CD4-positive, alpha-beta memory T cell (primary cell): ENCODE measurements around the gene LLGL1. TPM values are rescaled to one million over a fixed set of nuclear protein-coding genes. Genes with fewer than 3 reads are reported as not detected.

Experiments used
- CTCF ChIA-PET: fragments of 350-600 bp; sonication (Branson Sonifier 250); formaldehyde crosslinking; loops from one replicate; lab custom pipeline; 2021; ENCODE audit warnings: inconsistent platforms; ENCODE audit not compliant: partially characterized antibody; lab: Charles Lee
- POLR2A ChIA-PET: fragments of 350-600 bp; sonication (Branson Sonifier 250); formaldehyde crosslinking; loops from one replicate; lab custom pipeline; 2021; ENCODE audit not compliant: partially characterized antibody; lab: Charles Lee
- DNase-seq, 5 donors: peaks; one replicate each; pipeline versions ENCODE4 v3.0.0 to v3.0.0-alpha.2; 2020 to 2022; ENCODE audit warnings: mixed read lengths in 1 of 5
- H3K27ac ChIP-seq: one replicate; pipeline ENCODE4 v1.7.0; 2013; ENCODE audit warnings: low read depth, low read length
- H3K27me3 ChIP-seq: 2 replicates; pipeline ENCODE4 v1.7.0; 2013; ENCODE audit warnings: mild to moderate bottlenecking, low read length, moderate library complexity; ENCODE audit not compliant: insufficient read depth
- H3K36me3 ChIP-seq: 2 replicates; pipeline ENCODE4 v1.7.0; 2013; ENCODE audit warnings: mild to moderate bottlenecking, low read length, moderate library complexity; ENCODE audit not compliant: insufficient read depth
- H3K4me1 ChIP-seq: 2 replicates; pipeline ENCODE4 v1.7.0; 2013; ENCODE audit warnings: mild to moderate bottlenecking, low read length, moderate library complexity; ENCODE audit not compliant: insufficient read depth
- H3K4me3 ChIP-seq, 2 donors: one replicate each; pipeline ENCODE4 v1.7.0; 2013; ENCODE audit warnings: low read length in 2 of 2, mild to moderate bottlenecking in 1 of 2
- H3K9me3 ChIP-seq, 2 donors: one replicate each; pipeline ENCODE4 v1.7.0; 2013; ENCODE audit warnings: low read length in 2 of 2, control low read depth in 1 of 2; ENCODE audit not compliant: control insufficient read depth in 1 of 2
- H3K27ac Mint-ChIP-seq, 7 donors: one replicate each; pipeline ENCODE4 v1.8.0; 2020 to 2021; ENCODE audit warnings: mixed read lengths in 7 of 7, mild to moderate bottlenecking in 6 of 7, inconsistent platforms in 3 of 7, moderate library complexity in 3 of 7
- H3K27me3 Mint-ChIP-seq, 2 donors: one replicate each; pipeline ENCODE4 v1.8.0; 2020 to 2021; ENCODE audit warnings: mixed read lengths in 2 of 2
- H3K36me3 Mint-ChIP-seq, 2 donors: one replicate each; pipeline ENCODE4 v1.8.0; 2020 to 2021; ENCODE audit warnings: mixed read lengths in 2 of 2, inconsistent platforms in 1 of 2, mild to moderate bottlenecking in 1 of 2
- H3K4me1 Mint-ChIP-seq, 4 donors: one replicate each; pipeline ENCODE4 v1.8.0; 2020 to 2021; ENCODE audit warnings: mixed read lengths in 4 of 4, mild to moderate bottlenecking in 1 of 4
- H3K4me3 Mint-ChIP-seq, 8 donors: one replicate each; pipeline ENCODE4 v1.8.0; 2020 to 2021; ENCODE audit warnings: mixed read lengths in 8 of 8, mild to moderate bottlenecking in 7 of 8, moderate library complexity in 6 of 8, inconsistent platforms in 3 of 8
- H3K9me3 Mint-ChIP-seq, 8 donors: one replicate each; pipeline ENCODE4 v1.8.0; 2020 to 2021; ENCODE audit warnings: mixed read lengths in 8 of 8, mild to moderate bottlenecking in 5 of 8, inconsistent platforms in 3 of 8, moderate library complexity in 1 of 8
- intact Hi-C: fragments of 100-400 bp; cut with micrococcal nuclease; formaldehyde crosslinking; loops from one replicate; pipeline ENCODE4 v1.15.1; 2023
- polyA plus RNA-seq, 2 donors: library from polyadenylated mRNA; unstranded; fragments of 300-500 nt; fragmentation: Illumina TruSeq; gene quantifications; one replicate each; pipeline ENCODE4 v1.2.3, GENCODE V29; 2021
- total RNA-seq, 2 experiments: library from RNA; stranded (reverse); gene quantifications; one replicate each; pipeline ENCODE4 v1.2.3, GENCODE V29; 2021

The LLGL1 gene
- total and polyA plus RNA-seq, 4 experiments from 2014 or later = 0.25 to 20.5 (median 10.6) TPM

DNA sequence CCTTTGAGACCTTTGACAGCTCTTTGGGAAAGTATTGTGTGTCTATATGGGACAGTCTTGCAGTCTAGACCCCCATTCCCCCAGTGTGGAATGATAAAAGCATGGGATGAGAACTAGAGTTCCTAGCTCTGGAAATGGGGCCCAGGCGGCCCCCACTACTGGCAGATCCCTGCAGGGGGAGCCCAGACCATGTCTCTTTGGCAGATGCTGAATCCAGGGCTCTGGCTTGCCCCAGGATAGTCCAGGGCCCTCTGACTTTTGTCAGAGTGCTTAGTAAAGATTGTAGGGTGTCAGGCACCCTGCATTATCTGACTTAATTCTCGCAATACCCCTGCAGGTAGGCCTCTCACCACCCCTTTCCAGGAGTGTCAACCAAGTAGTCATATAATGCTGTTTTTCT is 33.5 kb upstream of the LLGL1 start:
- H3K36me3 ChIP-seq = peaks cover 32% of the 10 kb centered on the region
- Mint-ChIP-seq H3K27me3 (no peaks in the 10 kb centered on the region), H3K4me3 (peak overlapping the region in 2 of 8 donors; percentile 43 to 54), H3K9me3 (no peaks in the 10 kb centered on the region), H3K4me1 (peaks cover 62 to 87% (median 75%) of the 10 kb centered on the region in 4 donors), H3K27ac (peak overlapping the region in 5 of 7 donors; percentile 61 to 82 (median 74)), H3K36me3 (peaks cover 27 to 72% of the 10 kb centered on the region in 2 donors)
- peaks cover 68% of the 10 kb centered on the region for H3K4me1 ChIP-seq
- no peak for DNase-seq
- CTCF ChIA-PET = interaction anchor here (0.6 to 1.5 kb wide), 4 partner anchors 9 to 84 kb away, joined by 3 to 4 read pairs (median 3); partner anchors contain the start of gene ALKBH5
- no peaks in the 10 kb centered on the region for H3K27me3 ChIP-seq
- no peak overlapping the region for H3K27ac ChIP-seq
- H3K9me3 ChIP-seq = no peaks in the 10 kb centered on the region
- H3K4me3 ChIP-seq = no peak overlapping the region
- intact Hi-C loops = no loop called here
- POLR2A ChIA-PET = interaction anchor here (4.1 kb wide), 1 partner anchor 8 kb away, joined by 25 read pairs; the partner anchor contains the start of gene ALKBH5

DNA sequence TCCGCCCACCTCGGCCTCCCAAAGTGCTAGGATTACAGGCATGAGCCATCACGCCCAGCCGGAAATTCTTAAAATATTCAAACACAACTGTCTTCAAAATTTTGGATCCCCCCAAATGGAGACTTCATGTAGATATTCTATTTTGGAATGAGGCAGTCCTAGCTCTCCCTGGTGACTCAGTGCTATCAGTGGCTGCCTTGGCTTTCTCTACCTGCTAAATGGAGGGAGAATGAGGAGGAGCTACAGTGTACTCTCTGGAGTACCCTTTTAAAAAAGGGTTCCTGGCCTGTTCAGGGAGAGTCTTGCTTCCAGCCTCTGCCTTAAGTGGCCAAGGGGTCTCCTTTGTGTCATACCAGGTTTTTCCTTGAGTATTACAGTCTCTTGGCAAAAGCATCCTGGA is 31.0 kb upstream of the LLGL1 start:
- no peaks in the 10 kb centered on the region for H3K27me3 Mint-ChIP-seq
- intact Hi-C loops = no loop called here
- H3K27ac ChIP-seq = no peak overlapping the region
- H3K36me3 Mint-ChIP-seq = peaks cover 35 to 79% of the 10 kb centered on the region in 2 donors
- H3K4me3 Mint-ChIP-seq = peak overlapping the region in 2 of 8 donors; percentile 8 to 13
- ChIA-PET POLR2A (interaction anchor here (4.1 kb wide), 1 partner anchor 11 kb away, joined by 25 read pairs; the partner anchor contains the start of gene ALKBH5), CTCF (no interaction called here)
- peaks cover 59% of the 10 kb centered on the region for H3K4me1 ChIP-seq
- H3K9me3 Mint-ChIP-seq = no peaks in the 10 kb centered on the region
- peak overlapping the region in 2 of 7 donors; percentile 41 to 48 for H3K27ac Mint-ChIP-seq
- no peaks in the 10 kb centered on the region for H3K9me3 ChIP-seq
- no peak overlapping the region for H3K4me3 ChIP-seq
- no peak for DNase-seq
- peaks cover 58 to 87% (median 73%) of the 10 kb centered on the region in 4 donors for H3K4me1 Mint-ChIP-seq
- peaks cover 45% of the 10 kb centered on the region for H3K36me3 ChIP-seq
- no peaks in the 10 kb centered on the region for H3K27me3 ChIP-seq

DNA sequence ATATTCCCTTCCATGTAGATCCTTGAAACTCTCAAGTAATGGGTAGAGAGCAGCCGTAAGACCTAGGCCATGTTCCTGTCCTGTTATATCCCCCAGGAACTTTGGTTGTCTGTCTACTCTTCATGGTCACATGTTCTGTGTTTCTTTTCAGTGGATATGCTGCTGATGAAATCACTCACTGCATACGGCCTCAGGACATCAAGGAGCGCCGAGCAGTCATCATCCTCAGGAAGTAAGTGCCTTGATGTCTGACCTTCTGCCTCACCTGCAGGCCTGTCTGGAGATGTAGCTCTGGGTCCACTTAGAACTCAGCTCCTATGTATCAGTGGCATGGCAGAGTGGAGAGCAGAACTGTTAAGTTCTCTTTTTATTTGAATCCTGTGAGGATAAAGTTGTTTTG is 30.6 kb upstream of the LLGL1 start:
- ChIA-PET CTCF (no interaction called here), POLR2A (interaction anchor here (4.1 kb wide), 1 partner anchor 11 kb away, joined by 25 read pairs; the partner anchor contains the start of gene ALKBH5)
- H3K4me3 Mint-ChIP-seq = peak overlapping the region in 2 of 8 donors; percentile 8 to 13
- H3K36me3 Mint-ChIP-seq = peaks cover 33 to 77% of the 10 kb centered on the region in 2 donors
- peak overlapping the region in 3 of 7 donors; percentile 0 to 65 (median 35) for H3K27ac Mint-ChIP-seq
- H3K9me3 Mint-ChIP-seq = no peaks in the 10 kb centered on the region
- H3K4me1 Mint-ChIP-seq = peaks cover 55 to 85% (median 71%) of the 10 kb centered on the region in 4 donors
- no peak overlapping the region for H3K27ac ChIP-seq
- no peaks in the 10 kb centered on the region for H3K27me3 ChIP-seq
- no peak for DNase-seq
- no peak overlapping the region for H3K4me3 ChIP-seq
- intact Hi-C loops = no loop called here
- H3K36me3 ChIP-seq = peaks cover 45% of the 10 kb centered on the region
- H3K4me1 ChIP-seq = peaks cover 55% of the 10 kb centered on the region
- no peaks in the 10 kb centered on the region for H3K9me3 ChIP-seq
- H3K27me3 Mint-ChIP-seq = no peaks in the 10 kb centered on the region

DNA sequence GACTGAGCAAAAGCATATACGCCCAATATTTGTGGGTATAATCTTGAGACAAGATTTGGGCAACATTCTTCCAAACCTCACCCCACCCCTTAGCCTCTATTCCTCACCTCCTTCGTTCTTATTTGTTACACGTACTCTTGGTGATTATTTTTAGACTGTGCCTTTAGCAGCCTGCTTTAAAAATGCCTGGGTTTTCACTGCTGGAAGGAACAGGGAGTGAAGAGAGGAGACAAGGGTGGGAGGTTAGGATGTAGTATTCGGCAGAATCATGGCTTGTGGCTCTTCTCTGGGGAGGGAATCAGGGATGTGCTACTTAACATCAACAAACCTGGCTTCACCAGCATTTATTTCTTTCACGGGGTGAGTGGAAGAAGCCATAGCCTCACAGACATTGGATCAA is 30.2 kb upstream of the LLGL1 start:
- peaks cover 51 to 84% (median 69%) of the 10 kb centered on the region in 4 donors for H3K4me1 Mint-ChIP-seq
- peaks cover 33 to 78% of the 10 kb centered on the region in 2 donors for H3K36me3 Mint-ChIP-seq
- Histone ChIP-seq H3K27ac (no peak overlapping the region), H3K4me3 (no peak overlapping the region), H3K27me3 (no peaks in the 10 kb centered on the region), H3K4me1 (peaks cover 53% of the 10 kb centered on the region), H3K36me3 (peaks cover 47% of the 10 kb centered on the region), H3K9me3 (no peaks in the 10 kb centered on the region)
- CTCF ChIA-PET = no interaction called here
- POLR2A ChIA-PET = interaction anchor here (4.1 kb wide), 1 partner anchor 12 kb away, joined by 25 read pairs; the partner anchor contains the start of gene ALKBH5
- H3K27ac Mint-ChIP-seq = peak overlapping the region in 4 of 7 donors; percentile 0 to 48 (median 20)
- H3K27me3 Mint-ChIP-seq = no peaks in the 10 kb centered on the region
- intact Hi-C loops = no loop called here
- H3K4me3 Mint-ChIP-seq = no peak overlapping the region
- no peaks in the 10 kb centered on the region for H3K9me3 Mint-ChIP-seq
- no peak for DNase-seq

- intact Hi-C loops = no loop called here
- Mint-ChIP-seq H3K9me3 (no peaks in the 10 kb centered on the region), H3K4me3 (no peak overlapping the region), H3K36me3 (peaks cover 33 to 77% of the 10 kb centered on the region in 2 donors), H3K4me1 (peaks cover 41 to 69% (median 57%) of the 10 kb centered on the region in 4 donors), H3K27me3 (no peaks in the 10 kb centered on the region), H3K27ac (peak overlapping the region in 3 of 7 donors; percentile 37 to 59 (median 37))
- Histone ChIP-seq H3K4me3 (no peak overlapping the region), H3K36me3 (peaks cover 53% of the 10 kb centered on the region), H3K27ac (no peak overlapping the region), H3K4me1 (peaks cover 41% of the 10 kb centered on the region), H3K27me3 (no peaks in the 10 kb centered on the region), H3K9me3 (no peaks in the 10 kb centered on the region)
- no peak for DNase-seq
- ChIA-PET CTCF (interaction anchor here (1.5 kb wide), 1 partner anchor 55 kb away, joined by 5 read pairs; no protein-coding TSS in a partner anchor), POLR2A (interaction anchor here (1.3 to 2.5 kb wide), 3 partner anchors 9 to 15 kb away, joined by 6 to 9 read pairs (median 9); partner anchors contain the start of gene ALKBH5)
Measured at GRCh38 chr17:18197535-18198194, 27.8 kb upstream of the LLGL1 start.

DNA sequence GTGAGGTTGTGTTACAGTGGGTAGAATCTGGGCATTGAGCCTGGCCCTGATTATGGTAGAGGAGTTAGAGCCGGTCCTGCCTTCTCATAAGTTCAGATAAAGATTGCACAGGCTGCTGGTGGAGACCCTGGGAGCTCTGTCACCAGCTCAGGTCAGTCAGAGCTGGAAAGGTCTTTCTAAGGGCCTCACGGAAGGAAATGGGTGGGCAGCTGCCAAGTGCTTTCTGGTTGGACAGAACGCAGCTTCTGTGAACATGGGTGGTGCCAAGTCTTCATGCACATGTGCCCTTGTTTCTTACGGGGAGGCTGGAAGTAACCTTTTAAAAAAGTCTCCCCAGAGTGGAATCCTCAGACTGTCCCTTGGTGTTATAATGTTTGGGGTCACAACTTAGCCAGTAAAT is 26.9 kb upstream of the LLGL1 start:
- H3K27ac Mint-ChIP-seq = peak overlapping the region in 4 of 7 donors; percentile 38 to 78 (median 59)
- no peaks in the 10 kb centered on the region for H3K9me3 Mint-ChIP-seq
- POLR2A ChIA-PET = interaction anchor here (2.0 to 2.5 kb wide), 2 partner anchors 10 to 16 kb away, joined by 6 to 9 read pairs; no protein-coding TSS in a partner anchor
- Histone ChIP-seq H3K27ac (no peak overlapping the region), H3K9me3 (no peaks in the 10 kb centered on the region), H3K36me3 (peaks cover 53% of the 10 kb centered on the region), H3K4me1 (peaks cover 40% of the 10 kb centered on the region), H3K4me3 (no peak overlapping the region), H3K27me3 (no peaks in the 10 kb centered on the region)
- peaks cover 38 to 68% (median 53%) of the 10 kb centered on the region in 4 donors for H3K4me1 Mint-ChIP-seq
- DNase-seq = no peak
- CTCF ChIA-PET = no interaction called here
- H3K4me3 Mint-ChIP-seq = no peak overlapping the region
- peaks cover 35 to 78% of the 10 kb centered on the region in 2 donors for H3K36me3 Mint-ChIP-seq
- H3K27me3 Mint-ChIP-seq = no peaks in the 10 kb centered on the region
- intact Hi-C loops = no loop called here

DNA sequence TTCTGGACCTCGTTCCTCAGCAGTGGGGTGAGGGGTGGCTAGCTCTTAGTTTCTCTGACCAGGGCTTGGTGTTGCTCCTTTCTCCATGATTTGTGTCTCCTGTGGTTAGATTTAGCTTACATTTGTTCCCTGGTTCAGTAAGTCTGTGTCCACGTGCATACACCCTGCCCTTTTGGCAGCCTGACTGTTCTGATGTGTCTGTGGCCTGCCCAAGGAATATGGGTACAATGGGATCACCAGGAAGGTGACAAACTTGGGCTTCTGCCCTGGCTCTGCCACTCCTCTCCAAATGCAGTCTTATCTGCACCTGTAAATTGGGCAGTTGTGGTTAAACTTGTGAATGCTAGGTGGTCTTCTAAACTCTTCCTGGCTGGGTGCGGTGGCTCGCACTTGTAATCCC is 24.3 kb upstream of the LLGL1 start:
- ChIA-PET POLR2A (interaction anchor here (1.2 kb wide), 1 partner anchor 11 kb away, joined by 3 read pairs; no protein-coding TSS in a partner anchor), CTCF (no interaction called here)
- H3K27me3 ChIP-seq = no peaks in the 10 kb centered on the region
- H3K4me3 ChIP-seq = no peak overlapping the region
- peak overlapping the region in 1 of 8 donors; percentile 11 for H3K4me3 Mint-ChIP-seq
- H3K36me3 Mint-ChIP-seq = peaks cover 26 to 68% of the 10 kb centered on the region in 2 donors
- no peaks in the 10 kb centered on the region for H3K9me3 ChIP-seq
- no peak overlapping the region for H3K27ac ChIP-seq
- DNase-seq = no peak
- peaks cover 23 to 51% (median 37%) of the 10 kb centered on the region in 4 donors for H3K4me1 Mint-ChIP-seq
- intact Hi-C loops = no loop called here
- peaks cover 50% of the 10 kb centered on the region for H3K36me3 ChIP-seq
- no peaks in the 10 kb centered on the region for H3K9me3 Mint-ChIP-seq
- H3K27ac Mint-ChIP-seq = peak overlapping the region in 5 of 7 donors; percentile 9 to 77 (median 27)
- no peaks in the 10 kb centered on the region for H3K27me3 Mint-ChIP-seq
- peaks cover 30% of the 10 kb centered on the region for H3K4me1 ChIP-seq
